ENCODE measurements around the gene MAPK8IP3. TPM values are rescaled to one million over a fixed set of nuclear protein-coding genes. Genes with fewer than 3 reads are reported as not detected.

MAPK8IP3 gene
- total and polyA plus RNA-seq, 9 of the 15 experiments (the other 6 are each of a cell fraction or from before 2014, with no cell fraction given), result 0.17 to 58.7 (median 16.7) TPM

GRCh38 chr16:1812732-1813163 is 106.8 kb downstream of the MAPK8IP3 start (continued):
- TF ChIP-seq NR2C1 (IDR thresholded peaks at IDR 0.05), result no peak
- TF ChIP-seq NR2C1 (tag; IDR thresholded peaks at IDR 0.05), result no peak
- TF ChIP-seq ETS1 (conservative IDR thresholded peaks at IDR 0.05; ENCODE audit: control insufficient read depth, low read depth, low read length), result peak; percentile 46; the same call in 1 of the 2 replicates
- no peak for TF ChIP-seq ZNF655 (CRISPR knock-in tag; IDR thresholded peaks at IDR 0.05)
- peak; percentile 91 to 98 (median 97) for TF ChIP-seq CTCF (IDR thresholded peaks at IDR 0.05 in 2 of 3, conservative IDR thresholded peaks at IDR 0.05 in 1 of 3; ENCODE audit: insufficient read depth in 2 of 3, low read depth in 1 of 3, low read length in 3 of 3)
- peak; percentile 91 for TF ChIP-seq EGR1 (conservative IDR thresholded peaks at IDR 0.05)
- TF ChIP-seq ZNF134 (CRISPR knock-in tag; conservative IDR thresholded peaks at IDR 0.05), result no peak
- no peak for TF ChIP-seq PYGO2 (tag; IDR thresholded peaks at IDR 0.05)
- TF ChIP-seq CTCFL (IDR thresholded peaks at IDR 0.05; ENCODE audit: borderline replicate concordance, insufficient read depth, low read depth, low read length, poor library complexity, severe bottlenecking), result peak; percentile 86
- no peak for TF ChIP-seq PRPF4 (IDR thresholded peaks at IDR 0.05; ENCODE audit: insufficient read depth, low read depth, low read length, poor library complexity, severe bottlenecking)
- TF ChIP-seq CTBP1 (IDR thresholded peaks at IDR 0.05; ENCODE audit: borderline replicate concordance), result peak; percentile 21; the same call in 1 of the 2 replicates
- no peak for TF ChIP-seq ZNF398 (CRISPR knock-in tag; IDR thresholded peaks at IDR 0.05)
- TF ChIP-seq GTF2F1 (IDR thresholded peaks at IDR 0.05; ENCODE audit: low read depth, low read length), result no peak
- TF ChIP-seq ETV6 (IDR thresholded peaks at IDR 0.05; ENCODE audit: borderline replicate concordance in 1 of 2, low read depth in 2 of 2, low read length in 1 of 2), result no peak
- no peak for TF ChIP-seq ETV6 (CRISPR knock-in tag; IDR thresholded peaks at IDR 0.05; ENCODE audit: borderline replicate concordance)
- 0 out of 2 replicates have a peak, but pooled peaks have one; percentile 34 for TF ChIP-seq KLF16 (IDR thresholded peaks at IDR 0.05)
- TF ChIP-seq MXI1 (IDR thresholded peaks at IDR 0.05; ENCODE audit: low read depth, low read length), result peak; percentile 42; the same call in 1 of the 2 replicates
- no peak for TF ChIP-seq ZSCAN32 (CRISPR knock-in tag; IDR thresholded peaks at IDR 0.05)
